Occipital lobe (tissue), 2 donors: ENCODE data around the gene TRMT13. TPM values are rescaled to one million over a fixed set of nuclear protein-coding genes. Genes with fewer than 3 reads are reported as not detected.
A peak's percentile ranks its signal among the peaks of the same experiment; 100 is the strongest.

ENCODE experiments used
- DNase-seq: peaks from one replicate; lab custom pipeline; 2025; lab: John Stamatoyannopoulos, UW
- total RNA-seq: library from RNA; depleted of rRNA; stranded (reverse); fragments of >200 nt; gene quantifications from one replicate; pipeline ENCODE4 v1.2.3, GENCODE V29; 2014

Gene TRMT13, protein sequence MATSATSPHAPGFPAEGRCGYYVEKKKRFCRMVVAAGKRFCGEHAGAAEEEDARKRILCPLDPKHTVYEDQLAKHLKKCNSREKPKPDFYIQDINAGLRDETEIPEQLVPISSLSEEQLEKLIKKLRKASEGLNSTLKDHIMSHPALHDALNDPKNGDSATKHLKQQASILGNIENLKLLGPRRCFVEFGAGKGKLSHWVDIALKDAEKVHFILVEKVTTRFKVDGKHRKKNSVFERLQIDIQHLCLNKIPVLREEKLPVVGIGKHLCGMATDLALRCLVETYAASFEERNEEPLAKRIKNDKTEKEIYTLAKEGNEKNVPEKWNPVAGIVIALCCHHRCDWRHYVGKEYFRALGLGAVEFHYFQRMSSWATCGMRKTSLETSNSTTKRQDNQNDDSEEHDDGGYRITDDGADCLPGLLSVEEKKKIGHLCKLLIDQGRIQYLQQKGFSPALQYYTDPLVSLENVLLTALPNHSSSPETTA
- 33.8 TPM for total RNA-seq

DNA sequence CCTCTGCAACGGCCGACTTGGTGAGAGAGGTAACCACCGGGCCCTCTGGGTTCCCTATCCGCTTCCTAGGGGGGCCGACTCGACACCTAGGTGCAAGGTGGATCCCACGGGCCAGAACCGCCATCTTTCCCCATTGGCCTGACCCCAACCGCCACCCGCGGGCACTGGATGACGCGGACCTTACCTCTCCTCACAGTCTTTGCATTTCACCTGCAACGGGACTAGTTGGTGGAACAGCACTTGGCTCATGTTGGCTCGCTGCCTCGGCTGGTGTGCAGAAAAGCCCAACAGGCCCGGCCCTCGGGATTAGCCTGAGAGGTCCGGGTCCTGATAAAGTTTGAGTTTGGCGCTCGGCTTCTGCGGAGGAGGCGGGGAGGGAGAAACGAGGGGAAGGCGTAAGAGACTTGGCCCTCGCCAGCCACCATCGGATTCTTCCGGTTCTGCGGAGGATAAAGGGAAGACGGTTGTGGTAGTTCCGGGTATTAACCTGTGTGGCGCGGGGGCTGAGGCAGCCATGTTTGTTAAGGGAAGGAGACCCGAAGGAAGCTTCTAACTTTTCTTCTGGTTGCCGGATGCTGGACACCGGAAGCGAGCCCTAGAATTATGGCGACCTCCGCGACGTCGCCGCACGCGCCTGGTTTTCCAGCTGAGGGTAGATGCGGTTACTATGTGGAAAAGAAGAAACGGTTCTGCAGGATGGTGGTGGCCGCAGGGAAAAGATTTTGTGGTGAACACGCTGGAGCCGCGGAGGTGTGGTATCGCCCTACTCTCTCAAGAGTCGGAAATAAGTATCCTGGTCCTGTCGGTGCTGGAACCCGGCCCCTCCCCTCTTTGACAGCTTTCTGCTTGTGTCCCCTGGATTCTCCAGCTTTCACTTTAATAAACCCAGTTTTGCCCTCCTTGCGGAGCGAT, at the start of gene TRMT13, which contains the start of gene SASS6:
TRMT13 (plus strand) TSS at position 598 of the 912 bp plus-strand sequence; CDS start at position 604, 6 bp downstream.
SASS6 (minus strand) TSS at position 365 of the 912 bp plus-strand sequence; CDS start at position 249, 116 bp downstream.
- peak; percentile 96 for DNase-seq

GRCh38 chr1:100087396-100087795, 45.6 kb upstream of the TRMT13 start:
- DNase-seq, result no peak

- no peak for DNase-seq
Observed at GRCh38 chr1:100089082-100089481, 43.9 kb upstream of the TRMT13 start.

- DNase-seq, result no peak
Observed at GRCh38 chr1:100090471-100090870, 42.5 kb upstream of the TRMT13 start.

DNA sequence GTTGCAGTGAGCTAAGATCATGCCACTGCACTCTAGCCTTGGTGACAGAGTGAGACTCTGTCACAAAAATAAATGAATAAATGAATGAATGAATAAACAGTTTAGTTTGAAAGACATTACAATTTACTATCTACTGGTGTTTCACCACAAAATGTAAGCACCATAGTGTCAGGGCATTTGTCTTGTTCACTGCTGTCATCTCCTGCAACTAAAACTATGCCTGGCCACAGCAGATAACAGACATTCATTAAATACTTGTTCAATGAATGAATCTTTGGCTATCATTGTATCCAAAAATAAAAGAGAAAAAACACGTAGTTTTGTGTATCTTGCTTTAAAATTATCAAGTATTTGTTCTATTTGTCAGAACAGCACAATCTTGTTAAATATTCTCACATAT, 32.8 kb upstream of the TRMT13 start:
- no peak for DNase-seq

- no peak for DNase-seq
Observed at GRCh38 chr1:100101564-100101963, 31.4 kb upstream of the TRMT13 start.

GRCh38 chr1:100107696-100108095, 25.3 kb upstream of the TRMT13 start:
- DNase-seq, result no peak

GRCh38 chr1:100109554-100110066, 23.4 kb upstream of the TRMT13 start:
- DNase-seq, result no peak

DNA sequence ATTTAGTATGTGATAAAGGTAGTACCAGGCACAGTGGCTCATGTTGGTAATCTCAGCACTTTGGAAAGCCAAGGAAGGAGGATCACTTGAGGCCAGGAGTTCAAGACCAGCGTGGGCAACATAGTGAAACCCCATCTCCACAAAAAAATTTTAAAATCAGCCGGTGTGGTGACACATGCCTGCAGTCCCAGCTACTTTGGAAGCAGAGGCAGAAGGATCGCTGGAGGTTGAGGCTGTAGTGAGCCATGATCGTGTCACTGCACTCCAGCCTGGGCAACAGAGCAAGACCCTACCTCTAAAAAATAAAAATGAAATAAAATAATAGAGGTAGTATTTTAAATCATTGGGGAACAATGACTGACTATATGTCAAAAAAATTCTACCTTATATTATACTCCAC, 17.4 kb upstream of the TRMT13 start:
- no peak for DNase-seq

DNA sequence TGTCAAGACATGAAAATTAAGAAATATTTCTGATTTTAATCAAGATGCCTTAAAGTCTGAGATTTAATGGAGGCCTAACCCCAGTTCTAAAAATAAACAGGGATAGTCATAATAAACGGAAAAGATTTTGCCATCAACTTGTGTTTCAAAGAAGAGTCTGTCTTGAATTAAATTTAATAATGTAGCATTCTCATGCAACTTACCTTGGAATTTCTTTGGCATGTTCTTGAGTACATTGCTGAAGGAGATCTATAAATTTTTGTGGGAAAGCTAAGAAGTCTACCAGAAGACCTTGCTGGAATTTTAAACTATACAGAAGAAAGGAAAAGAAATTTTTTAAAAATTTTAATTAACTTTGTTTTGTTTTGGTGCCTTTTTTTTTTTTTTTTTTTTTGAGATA, 10.8 kb upstream of the TRMT13 start:
- DNase-seq, result no peak

DNA sequence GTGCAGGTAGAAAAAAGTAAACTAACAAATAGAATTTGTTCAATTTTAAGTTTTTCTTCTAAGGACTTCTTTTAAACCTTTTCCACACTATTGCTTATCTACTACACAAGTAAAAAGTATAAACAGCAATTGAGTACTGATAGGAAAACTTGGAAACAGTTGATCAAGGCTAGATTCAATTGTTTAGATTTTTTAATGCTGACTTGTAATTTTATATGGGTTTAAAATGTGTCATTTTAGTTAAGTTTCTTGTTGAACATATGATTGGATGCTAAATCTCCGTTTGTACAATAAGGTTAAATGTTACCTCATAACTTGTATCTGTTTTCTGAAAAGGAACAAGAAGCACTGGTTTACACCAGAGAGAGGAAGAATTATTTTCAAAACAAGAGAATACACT, 5.7 kb upstream of the TRMT13 start:
- DNase-seq, result no peak

GRCh38 chr1:100130552-100131077, 2.3 kb upstream of the TRMT13 start:
- DNase-seq, result no peak

- DNase-seq, result no peak
Observed at GRCh38 chr1:100131623-100132022, 1.3 kb upstream of the TRMT13 start.

DNA sequence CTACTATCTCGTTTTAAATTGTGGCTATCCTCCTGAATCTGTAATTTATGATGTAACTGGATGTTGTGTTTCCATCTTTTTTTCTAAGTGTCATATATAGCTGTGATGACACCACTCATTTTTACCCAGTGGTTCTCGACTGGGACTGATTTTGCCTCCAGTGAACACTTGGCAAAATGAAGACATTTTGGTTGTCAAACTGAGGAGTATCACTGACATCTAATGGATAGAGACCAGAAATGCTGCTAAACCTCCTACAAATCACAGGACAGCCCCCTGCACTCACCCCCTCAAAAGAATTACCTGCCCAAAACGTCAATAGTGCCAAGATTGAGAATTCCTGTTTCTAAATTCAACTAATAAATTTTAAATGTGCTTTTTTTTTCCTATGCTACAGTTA, 1.9 kb downstream of the TRMT13 start:
- DNase-seq, result no peak

- no peak for DNase-seq
Observed at GRCh38 chr1:100137602-100138001, 4.6 kb downstream of the TRMT13 start.

DNA sequence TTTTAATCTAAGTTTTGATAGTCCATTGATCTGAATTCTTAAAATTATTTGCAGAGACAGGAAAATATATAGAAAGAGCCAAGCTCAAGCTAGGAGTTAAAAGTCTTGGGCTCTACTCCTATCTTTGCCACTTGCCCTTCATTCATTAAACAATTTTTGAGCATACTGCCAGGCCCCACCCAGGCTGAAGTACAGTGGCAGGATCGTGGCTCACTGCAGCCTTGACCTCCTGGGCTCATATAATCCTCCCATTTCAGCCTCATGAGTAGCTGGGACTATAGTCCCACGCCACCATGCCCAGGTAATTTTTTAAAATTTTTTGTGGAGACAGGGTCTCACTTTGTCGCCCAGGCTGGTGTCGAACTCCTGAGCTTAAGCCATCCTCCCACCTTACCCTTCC, 8.2 kb downstream of the TRMT13 start:
- no peak for DNase-seq

DNA sequence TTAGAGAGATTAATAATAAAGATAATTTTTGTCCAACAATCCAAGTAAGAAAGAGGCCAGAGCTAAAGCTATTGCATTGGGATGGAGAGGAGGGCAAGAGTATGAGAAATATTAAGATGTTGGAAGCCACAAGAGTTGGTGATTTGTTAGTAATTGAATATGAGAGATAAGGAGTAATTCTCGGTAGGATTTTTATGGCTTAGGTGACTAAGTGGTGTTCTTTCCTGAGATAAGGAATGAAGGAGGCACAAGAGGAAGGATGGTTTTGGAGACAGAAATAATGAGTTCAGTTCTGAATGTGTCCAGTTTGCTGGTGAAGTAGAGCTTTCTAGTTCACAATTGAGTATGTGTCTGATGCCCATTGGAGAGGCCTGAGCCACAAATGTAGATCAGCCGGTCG, 9.4 kb downstream of the TRMT13 start:
- DNase-seq, result no peak

GRCh38 chr1:100145116-100145515, 12.2 kb downstream of the TRMT13 start:
- DNase-seq, result no peak

- DNase-seq, result no peak
Observed at GRCh38 chr1:100146958-100147357, 14.0 kb downstream of the TRMT13 start.

GRCh38 chr1:100147875-100148274, 14.9 kb downstream of the TRMT13 start:
- no peak for DNase-seq

DNA sequence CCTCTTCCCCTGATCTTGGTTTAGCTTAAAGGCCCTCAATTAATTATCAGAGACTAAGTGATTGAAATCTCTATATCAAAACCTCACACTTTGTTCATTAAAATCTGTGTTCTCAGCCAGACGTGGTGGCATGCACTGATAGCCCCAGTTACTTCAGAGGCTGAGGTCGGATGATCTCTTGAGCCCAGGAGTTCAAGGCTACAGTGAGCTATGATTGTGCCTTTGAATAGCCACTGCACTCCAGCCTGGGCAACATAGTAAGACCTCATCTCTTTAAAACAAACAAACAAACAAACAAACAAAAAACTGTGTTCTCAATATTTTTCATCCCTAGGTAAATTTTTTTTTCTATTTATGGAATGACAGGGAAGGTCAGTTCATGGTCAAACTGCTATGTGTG, 18.7 kb downstream of the TRMT13 start:
- DNase-seq, result no peak

- DNase-seq, result no peak
Observed at GRCh38 chr1:100152271-100152670, 19.3 kb downstream of the TRMT13 start.
